ENCODE measurements around the gene SCN5A.

- TF ChIP-seq CTCF (optimal IDR thresholded peaks at IDR 0.05 in 1 of 3, IDR thresholded peaks at IDR 0.05 in 1 of 3, conservative IDR thresholded peaks at IDR 0.05 in 1 of 3; ENCODE audit: extremely low read depth in 1 of 3, insufficient read depth in 2 of 3, low read length in 3 of 3) (no peak), EZH2 (IDR thresholded peaks at IDR 0.05; ENCODE audit: low read length) (no peak)
Observed at GRCh38 chr3:38544926-38545325, 104.6 kb downstream of the SCN5A start.
